Occipital lobe (tissue), 2 donors: Measurements from ENCODE around the gene KDM1A. TPM values are rescaled to one million over a fixed set of nuclear protein-coding genes. Genes with fewer than 3 reads are reported as not detected.
"Not testable (repeated sequence)": the region's sequence is repeated elsewhere in the genome, so short reads cannot be mapped to it uniquely, and the experiment has no call there.

Source experiments
- DNase-seq: peaks from one replicate; lab custom pipeline; 2025; lab: John Stamatoyannopoulos, UW
- total RNA-seq: library from RNA; depleted of rRNA; stranded (reverse); fragments of >200 nt; gene quantifications from one replicate; pipeline ENCODE4 v1.2.3, GENCODE V29; 2014

The KDM1A gene
- 223 TPM for total RNA-seq

DNA sequence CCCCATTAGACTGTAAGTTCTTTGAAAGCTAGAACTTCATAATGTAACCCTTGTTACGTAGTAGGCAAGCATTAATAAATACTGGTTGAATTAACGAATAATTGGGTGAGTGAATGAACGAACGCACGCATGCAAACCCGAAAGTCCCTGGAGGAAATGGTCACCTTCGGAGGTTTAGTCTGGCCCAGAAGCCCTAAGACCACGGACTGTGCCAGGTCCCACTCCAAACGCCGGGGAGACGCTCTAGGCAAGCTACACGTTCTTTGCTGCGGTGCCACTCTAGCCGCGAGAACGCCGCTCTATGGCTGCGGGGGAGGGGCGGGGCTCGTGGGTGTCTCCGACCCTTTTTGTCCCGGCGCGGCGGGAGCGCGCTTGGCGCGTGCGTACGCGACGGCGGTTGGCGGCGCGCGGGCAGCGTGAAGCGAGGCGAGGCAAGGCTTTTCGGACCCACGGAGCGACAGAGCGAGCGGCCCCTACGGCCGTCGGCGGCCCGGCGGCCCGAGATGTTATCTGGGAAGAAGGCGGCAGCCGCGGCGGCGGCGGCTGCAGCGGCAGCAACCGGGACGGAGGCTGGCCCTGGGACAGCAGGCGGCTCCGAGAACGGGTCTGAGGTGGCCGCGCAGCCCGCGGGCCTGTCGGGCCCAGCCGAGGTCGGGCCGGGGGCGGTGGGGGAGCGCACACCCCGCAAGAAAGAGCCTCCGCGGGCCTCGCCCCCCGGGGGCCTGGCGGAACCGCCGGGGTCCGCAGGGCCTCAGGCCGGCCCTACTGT lies at the start of gene KDM1A:
Gene KDM1A (plus strand): TSS at position 375 of the 769 bp plus-strand sequence. CDS start 129 bp downstream, at position 504.
- DNase-seq = peak; percentile 97

DNA sequence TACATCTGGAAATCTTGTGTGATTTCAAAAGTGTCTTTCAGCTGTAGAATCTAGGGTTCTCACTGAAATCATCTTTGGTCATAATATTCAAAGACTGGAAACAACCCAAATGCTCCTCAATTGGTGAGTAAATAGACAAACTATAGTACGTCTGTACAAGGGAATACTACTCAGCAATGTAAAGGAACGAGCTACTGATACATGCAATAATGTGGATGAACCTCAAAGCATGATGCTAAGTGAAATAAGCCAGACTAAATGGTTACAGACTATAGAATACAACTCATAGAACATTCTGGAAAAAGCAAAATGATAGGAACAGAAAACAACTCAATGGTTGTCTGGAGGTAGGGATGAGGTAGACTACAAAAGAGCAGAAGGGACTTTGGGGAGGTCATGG lies 49.2 kb upstream of the KDM1A start:
- no peak for DNase-seq

DNA sequence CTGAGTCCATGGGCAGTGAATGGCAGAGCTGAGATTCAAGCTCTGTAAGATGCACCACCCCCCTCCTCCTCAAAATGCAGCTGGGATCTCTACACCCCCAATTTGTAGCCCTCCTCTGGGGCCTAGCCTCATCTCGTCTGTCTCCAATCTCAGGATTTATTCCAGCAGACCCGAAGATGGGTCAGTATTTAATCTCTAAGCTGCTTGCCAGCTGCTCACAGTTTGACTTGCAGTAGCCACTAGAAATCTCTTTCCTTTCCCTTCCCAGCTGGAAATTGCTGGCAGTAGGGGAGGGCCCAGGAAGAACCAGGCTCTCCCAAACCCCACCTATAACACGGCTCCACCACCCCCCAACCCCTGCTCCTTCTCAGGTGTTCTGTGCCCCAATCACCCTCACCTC lies 48.1 kb upstream of the KDM1A start:
- no peak for DNase-seq

DNA sequence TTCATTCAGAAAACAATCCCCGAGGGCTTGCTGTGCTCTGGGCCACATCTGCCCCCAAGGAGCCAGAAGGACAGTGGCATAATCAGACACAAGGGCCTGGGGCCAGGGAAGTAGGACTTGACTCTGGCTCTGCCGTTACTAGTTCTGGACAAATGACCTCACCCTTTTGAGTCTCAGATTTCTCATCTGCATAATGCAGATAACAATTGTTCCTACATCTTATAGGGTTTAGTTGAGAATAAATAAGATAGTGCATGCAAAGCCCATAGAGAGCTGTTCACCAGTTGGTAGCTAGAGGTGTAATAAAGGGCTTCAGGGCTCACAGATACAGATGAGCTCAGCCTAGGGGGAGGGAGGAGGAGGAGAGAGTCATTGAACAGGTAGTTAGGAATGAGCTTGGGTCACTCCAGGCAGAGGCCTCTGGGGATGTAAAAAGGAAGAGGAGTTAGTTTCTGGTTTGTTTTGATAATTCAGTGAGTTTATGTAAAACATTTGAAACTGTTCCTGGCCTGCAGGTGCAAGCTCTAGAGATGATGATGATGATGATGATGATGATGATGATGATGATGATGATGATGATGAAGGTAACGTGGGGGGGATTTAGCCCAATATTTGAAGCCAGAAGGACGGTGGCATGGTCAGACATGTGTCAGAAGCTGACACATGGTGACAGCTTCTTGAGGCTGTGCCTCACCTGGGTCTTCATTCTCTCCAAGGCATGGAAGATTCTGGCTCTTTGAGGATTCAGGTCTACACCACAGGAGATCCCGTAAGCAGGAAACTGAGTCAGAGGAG lies 47.5 kb upstream of the KDM1A start:
- no peak for DNase-seq

DNA sequence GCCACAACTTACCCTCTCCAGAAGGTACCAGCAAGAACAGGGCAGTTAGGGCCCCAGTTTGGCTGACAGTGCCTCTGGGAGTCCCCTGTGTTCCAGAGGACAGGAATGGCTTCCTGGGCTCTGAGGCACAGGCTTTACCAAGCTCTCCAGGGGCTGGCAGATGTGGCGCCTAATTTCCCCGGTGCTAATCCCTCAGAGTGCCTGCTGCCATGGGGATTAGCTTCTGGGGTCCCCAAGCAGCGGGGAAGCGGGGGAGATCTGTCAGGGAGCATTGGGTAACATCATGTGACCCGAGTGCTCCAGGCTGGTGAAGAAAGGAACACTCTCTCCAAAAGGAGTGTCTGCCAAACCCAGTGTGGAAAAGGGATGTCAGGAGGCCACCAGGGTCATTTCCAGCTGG lies 46.5 kb upstream of the KDM1A start, which contains the start of gene LACTBL1:
Gene LACTBL1 (minus strand): TSS at position 107 of the 400 bp plus-strand sequence. CDS start 550 bp downstream, outside the sequence.
- no peak for DNase-seq

DNA sequence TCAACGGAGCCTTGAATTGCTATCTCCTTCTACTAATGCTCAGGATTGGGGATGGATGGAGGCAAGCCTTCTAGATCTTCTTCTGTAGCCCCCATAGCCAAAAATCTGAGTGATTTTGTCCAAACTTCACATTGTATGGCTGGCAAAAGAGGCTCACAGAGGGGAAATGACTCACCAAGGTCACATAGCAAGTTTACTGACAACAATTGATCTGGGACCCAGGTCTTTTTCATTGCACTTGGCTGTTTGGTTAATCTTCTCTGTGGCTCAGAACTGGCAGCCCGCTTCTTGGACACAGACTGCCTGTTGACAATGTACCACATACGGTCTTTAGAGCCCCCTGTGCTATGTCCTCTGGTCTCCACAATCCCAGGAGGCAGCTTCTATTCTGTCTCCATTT lies 43.6 kb upstream of the KDM1A start:
- DNase-seq = no peak

DNA sequence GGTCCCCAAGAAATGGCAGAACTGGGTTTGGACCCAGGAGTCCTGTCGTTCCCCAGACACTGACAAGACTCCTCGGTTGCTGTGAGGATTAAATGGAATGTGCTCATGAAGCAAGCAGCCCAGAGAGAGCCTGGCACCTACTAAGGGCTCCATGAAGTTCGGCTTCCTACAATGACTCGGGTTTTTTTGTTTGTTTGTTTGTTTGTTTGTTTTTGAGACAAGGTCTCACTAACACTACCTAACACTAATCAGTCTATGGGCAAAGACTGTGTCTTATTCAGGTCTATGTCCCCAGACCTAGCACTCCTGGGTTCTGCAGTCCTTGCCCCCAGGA lies 43.2 kb upstream of the KDM1A start:
- DNase-seq = no peak

DNA sequence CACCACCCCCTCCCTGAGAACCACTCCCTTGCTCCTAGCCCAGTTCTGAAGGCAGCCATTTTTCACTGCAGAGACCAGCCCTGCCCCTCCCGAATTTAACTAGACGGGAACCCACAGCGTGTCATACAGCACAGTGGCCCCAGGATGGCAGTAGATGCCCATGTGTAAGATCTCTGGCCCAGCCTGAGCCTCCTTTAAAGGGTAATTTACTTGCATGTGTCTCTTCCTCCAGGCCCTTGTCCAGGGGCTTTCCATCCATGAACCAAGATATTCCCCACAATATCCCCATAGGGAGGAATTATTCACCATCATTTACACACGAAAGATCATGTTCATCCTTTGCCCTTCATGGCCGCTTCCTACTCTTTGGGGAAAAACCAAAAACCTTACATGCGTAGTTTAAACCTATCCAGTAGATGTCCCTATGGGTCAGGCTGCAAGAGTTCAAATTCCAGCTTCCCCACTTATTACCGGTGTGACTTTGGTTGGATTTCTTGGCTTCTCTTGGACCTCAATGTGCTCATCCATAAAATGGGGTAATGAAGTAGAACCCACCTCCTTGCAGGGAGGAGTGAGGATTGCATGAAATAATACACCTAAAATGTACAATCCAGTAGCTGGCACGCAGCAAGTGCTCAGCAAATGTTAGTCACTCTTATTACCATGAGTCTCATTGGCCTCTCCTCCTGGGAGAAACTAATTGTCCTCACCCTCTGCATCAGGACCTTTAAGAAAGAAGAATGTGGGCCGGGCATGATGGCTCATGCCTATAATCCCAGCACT lies 42.6 kb upstream of the KDM1A start:
- peak; percentile 43 for DNase-seq

DNA sequence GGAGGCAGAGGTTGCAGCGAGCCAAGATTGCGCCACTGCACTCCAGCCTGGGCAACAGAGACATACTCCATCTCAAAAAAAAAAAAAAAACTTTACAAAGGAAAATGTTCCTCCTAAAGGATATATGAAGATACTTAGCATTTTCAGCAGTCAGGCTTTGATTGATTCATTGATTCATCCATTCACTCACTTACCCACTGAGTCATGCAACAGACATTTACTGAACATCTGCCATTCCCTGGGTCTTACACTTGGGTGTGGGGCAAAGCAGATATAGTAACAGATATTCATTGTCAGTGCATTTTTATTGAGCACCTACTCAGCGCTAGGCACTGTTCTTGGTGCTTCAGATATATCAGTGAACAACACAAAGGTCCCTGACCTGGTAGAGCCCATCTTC lies 41.0 kb upstream of the KDM1A start:
- no peak for DNase-seq

DNA sequence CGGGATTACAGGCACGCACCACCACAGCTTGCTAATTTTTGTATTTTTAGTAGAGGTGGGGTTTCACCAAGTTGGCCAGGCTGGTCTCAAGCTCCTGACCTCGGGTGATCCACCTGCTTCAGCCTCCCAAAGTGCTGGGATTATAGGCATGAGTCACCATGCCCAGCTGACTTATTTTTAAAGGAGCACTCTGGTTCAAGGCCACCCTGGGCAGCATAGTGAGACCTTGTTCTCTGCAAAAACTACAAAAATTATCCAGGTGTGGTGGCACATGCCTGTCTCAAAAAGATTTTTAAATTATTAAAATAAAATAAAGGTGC lies 38.8 kb upstream of the KDM1A start:
- not testable (repeated sequence) for DNase-seq

DNA sequence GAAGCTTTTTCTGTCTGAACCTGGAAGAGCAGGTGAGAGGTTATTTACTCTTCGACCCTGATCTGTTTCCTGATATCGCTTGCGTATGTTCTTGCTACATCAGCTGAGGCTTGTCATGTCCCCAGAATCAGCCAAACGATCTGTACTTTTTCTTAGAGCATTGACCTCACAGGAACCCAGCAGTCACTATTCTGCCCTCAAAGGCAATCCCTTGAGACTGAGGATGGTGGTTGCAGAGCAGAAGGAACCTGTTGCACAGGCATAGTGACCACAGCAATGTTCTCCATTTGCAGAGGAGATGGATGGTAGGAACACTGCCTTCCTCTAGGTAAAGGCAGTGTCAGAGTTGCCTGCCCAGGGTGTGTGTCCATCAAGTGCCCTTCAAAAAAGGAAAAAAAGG lies 35.3 kb upstream of the KDM1A start:
- no peak for DNase-seq

DNA sequence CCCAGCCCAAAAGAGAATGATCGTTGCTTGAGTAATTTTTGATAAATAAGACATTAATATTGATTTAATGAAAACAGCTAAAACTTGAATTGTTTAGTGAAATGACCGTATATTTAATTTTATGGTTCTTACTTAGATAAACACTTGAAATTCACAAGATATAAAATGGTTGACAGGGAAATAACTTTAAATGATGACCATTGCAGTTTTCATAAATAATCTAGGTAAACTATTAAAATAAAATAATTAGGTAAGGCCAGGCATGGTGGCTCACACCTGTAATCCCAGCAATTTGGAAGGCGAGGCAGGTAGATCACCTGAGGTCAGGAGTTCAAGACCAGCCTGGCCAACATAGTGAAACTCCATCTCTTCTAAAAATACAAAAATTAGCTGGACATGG lies 26.9 kb upstream of the KDM1A start:
- not testable (repeated sequence) for DNase-seq

DNA sequence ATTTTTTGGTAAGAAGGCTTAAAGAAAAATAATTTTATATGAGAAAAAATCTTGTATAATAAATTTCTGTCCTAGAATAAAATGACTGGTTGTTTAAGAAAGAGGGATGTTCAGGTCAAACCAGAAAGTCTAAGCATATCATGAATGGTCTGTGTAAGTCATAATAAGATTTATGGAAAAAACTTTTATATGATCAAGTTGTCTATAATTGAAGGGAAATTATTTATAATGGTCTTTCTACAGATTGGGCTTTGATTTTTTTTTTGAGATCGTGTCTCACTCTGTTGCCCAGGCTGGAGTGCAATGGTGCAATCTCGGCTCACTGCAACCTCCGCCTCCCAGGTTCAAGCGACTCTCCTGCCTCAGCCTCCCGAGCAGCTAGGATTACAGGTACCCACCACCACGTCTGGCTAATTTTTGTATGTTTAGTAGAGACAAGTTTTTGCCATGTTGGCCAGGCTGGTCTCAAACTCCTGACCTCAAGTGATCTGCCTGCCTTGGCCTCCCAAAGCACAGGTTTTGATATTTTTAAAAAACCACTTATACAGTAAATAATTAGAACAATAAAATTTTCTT lies 26.0 kb upstream of the KDM1A start:
- DNase-seq = not testable (repeated sequence)

DNA sequence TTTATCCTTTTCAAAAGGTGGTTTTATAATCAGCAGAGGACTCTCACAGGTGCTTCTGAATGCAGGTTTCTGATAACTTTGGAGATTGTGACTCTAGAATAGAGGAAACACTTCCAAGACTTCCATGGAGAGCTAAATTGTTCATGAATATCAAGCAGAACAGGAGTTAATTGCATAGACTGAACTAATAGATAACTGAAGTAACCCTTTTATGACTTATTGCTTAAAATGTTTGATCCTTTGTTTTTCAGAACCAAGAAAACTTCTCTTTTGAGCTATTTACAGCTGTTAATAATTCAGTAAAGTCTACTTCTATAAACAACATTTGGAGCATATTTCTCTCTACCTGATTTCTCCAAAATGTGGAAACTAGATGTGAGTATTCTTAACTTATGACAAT lies 23.5 kb upstream of the KDM1A start:
- DNase-seq = no peak

DNA sequence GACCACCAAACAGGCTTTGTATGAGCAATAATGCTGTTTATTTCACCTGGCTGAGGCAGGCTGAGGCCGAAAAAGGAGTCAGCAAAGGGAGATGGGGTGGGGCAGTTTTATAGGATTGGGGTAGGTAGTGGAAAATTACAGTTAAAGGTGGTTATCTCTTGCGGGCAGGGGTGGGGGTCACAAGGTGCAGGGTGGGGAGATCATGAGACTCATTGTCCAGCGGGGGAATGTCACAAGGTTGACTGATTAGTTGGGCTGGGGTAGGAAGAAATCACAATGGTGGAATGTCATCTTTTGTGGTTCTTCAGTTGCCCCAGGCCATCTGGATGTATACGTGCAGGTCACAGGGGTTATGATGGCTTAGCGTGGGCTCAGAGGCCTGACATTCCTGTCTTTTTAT lies 21.7 kb upstream of the KDM1A start:
- DNase-seq = not testable (repeated sequence)

DNA sequence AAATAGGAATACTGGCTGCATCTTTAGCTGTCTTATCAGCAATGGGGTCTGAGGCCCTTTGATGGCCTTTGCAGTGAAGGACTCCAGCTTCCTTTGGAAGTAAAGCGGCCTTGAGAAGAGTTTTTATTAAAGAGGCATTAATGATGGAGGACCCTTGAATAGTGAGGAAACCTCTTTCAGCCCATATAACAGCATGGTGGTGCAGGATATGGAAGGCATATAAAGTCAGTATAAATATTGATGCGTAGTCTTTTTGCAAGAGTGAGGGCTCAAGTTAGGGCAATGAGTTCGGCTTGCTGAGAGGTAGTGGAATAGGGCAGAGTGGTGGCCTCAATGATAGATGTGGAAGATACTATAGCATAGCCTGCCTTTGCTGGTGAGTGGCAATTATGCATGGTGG lies 19.1 kb upstream of the KDM1A start:
- DNase-seq = not testable (repeated sequence)

DNA sequence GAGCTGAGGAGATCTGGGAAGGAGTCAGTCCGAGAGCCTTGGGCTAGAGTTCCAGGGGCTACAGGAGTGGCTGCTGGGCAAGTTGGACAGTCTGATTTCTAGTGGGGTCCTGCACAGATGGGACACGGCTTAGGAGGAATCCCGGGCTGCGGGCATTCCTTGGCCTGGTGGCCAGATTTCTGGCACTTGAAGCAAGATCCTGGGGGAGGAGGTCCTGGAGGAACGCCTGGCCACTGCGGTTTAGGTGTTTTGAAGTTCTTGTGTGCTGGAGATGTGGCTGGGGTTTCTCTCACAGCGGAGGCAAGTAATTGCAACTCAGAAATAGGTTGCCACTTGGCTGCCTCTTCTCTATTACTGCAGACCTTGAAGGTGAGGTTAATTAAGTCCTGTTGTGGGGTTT lies 17.1 kb upstream of the KDM1A start:
- not testable (repeated sequence) for DNase-seq

DNA sequence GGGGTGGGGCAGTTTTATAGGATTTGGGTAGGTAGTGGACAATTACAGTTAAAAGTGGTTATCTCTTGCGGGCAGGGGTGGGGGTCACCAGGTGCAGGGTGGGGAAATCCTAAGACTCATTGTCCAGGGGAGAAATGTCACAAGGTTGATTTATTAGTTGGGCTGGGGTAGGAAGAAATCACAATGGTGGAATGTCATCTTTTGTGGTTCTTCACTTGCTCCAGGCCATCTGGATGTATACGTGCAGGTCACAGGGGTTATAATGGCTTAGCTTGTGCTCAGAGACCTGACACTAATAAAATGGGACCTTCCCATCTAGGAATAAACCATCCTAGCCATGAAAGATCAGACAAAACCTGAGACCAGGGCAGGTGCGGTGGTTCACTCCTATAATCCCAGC lies 15.2 kb upstream of the KDM1A start:
- no peak for DNase-seq

DNA sequence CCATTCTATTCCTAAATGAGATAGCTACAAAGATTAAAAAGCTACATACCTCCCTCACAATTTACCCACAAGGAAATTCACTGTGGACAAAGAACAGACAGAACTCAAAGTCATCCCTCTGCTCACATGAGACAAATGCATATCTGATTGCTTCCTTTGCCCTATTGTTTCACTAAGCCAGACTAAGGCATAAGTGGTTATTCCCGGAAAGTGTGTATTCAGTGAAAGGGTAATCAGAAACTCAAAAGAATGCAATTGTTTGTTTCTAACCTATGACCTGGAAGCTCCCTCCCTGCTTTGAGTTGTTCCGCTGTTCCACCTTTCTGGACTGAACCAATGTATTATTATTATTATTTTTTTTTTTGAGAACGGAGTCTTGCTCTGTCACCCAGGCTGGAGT lies 14.5 kb upstream of the KDM1A start:
- DNase-seq = not testable (repeated sequence)

DNA sequence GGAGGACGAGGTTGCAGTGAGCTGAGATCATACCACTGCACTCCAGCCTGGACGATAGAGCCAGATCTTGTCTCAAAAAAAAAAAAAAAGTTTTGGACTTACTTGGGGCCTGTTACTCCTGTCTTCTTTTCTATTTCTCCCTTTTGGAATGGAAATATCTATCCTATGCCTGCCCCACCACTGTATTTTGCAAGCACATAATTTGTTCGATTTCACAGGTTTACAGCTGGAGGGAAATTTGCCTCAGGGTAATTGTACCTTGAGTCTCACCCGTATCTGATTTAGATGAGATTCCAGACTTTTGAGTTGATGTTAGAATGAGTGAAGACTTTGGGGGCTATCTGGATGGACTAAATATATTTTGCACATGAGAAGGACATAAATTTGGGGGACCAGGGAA lies 12.2 kb upstream of the KDM1A start:
- no peak for DNase-seq

DNA sequence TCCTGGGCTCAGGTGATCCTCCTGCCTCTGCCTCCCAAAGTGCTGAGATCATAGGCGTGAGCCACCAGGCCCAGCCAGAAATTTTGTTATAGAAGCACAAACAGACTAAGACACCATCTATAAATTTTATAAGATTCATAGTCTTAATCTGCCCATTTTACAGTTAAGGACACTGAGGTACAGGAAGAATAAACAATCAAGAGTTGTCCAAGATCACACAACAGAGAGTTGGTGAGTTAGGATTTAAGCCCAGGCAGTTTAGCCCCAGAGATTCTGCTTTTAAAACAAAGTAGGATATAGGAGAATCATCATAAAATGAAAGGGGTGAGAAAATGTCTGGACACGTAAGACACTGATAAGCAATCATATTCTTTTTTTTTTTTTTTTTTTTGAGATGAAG lies 10.4 kb upstream of the KDM1A start:
- no peak for DNase-seq

DNA sequence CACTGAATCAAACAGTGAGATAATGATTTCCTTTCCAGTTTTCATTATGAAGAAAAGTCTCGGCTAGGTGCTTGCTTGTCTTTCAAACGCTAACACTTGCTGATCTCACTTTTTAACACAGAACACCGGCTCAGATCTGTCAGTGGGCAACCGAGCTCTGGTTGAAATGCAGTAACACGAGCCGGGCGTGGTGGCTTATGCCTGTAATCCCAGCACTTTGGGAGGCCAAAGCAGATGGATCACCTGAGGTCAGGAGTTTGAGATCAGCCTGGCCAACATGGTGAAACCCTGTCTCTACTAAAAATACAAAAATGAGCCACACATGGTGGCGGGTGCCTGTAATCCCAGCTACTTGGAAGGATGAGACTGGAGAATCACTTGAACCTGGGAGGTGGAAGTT lies 9.2 kb upstream of the KDM1A start:
- DNase-seq = not testable (repeated sequence)
